H1 (cell line): Measurements from ENCODE around the gene PPM1M.

Experiments
- CBX5 ChIP-seq: fragments of 300-800, 300-1000 bp; sonication (generic); IDR thresholded peaks from 2 replicates; pipeline ENCODE4 v1.7.1; 2016; ENCODE audit warnings: antibody characterized with exemption, low read length, low read depth
- EP300 ChIP-seq, 2 experiments: IDR thresholded peaks; 1 replicate in 1 of 2; 2 replicates in 1 of 2; pipeline ENCODE4 v1.6.1; 2011 to 2012; ENCODE audit warnings: low read depth in 2 of 2, low read length in 2 of 2, mild to moderate bottlenecking in 2 of 2, borderline replicate concordance in 1 of 2, inconsistent platforms in 1 of 2, moderate library complexity in 1 of 2
- EZH2 ChIP-seq: fragments of 200-600 bp; sonication (generic); IDR thresholded peaks from 2 replicates; pipeline ENCODE4 v1.7.1; 2012; ENCODE audit warnings: low read depth, mild to moderate bottlenecking, moderate library complexity, low read length, inconsistent platforms; ENCODE audit not compliant: severe bottlenecking
- GTF2F1 ChIP-seq: IDR thresholded peaks from 2 replicates; pipeline ENCODE4 v1.6.1; 2012; ENCODE audit warnings: low read depth, low read length, improper control_type of control experiment, borderline replicate concordance
- MAFK ChIP-seq: IDR thresholded peaks from 2 replicates; pipeline ENCODE4 v1.6.1; 2012; ENCODE audit warnings: low read depth, mild to moderate bottlenecking, improper control_type of control experiment, low read length
- POLR2A ChIP-seq, 2 experiments: IDR thresholded peaks; 1 replicate in 1 of 2; 2 replicates in 1 of 2; pipeline ENCODE4 v1.6.1; 2011; ENCODE audit warnings: low read depth in 2 of 2, low read length in 2 of 2, mild to moderate bottlenecking in 2 of 2; ENCODE audit errors: control extremely low read depth in 1 of 2
- POLR2AphosphoS5 ChIP-seq: IDR thresholded peaks from 2 replicates; pipeline ENCODE4 v1.6.1; 2011; ENCODE audit warnings: low read depth, low read length
- SIN3A ChIP-seq, 2 experiments: IDR thresholded peaks in 1 of 2; conservative IDR thresholded peaks in 1 of 2; 2 replicates each; pipeline ENCODE4 v1.6.1; 2011 to 2012; ENCODE audit warnings: low read length in 2 of 2, improper control_type of control experiment in 1 of 2, low read depth in 1 of 2, mild to moderate bottlenecking in 1 of 2
- SIX5 ChIP-seq: IDR thresholded peaks from 2 replicates; pipeline ENCODE4 v1.6.1; 2011; ENCODE audit warnings: mild to moderate bottlenecking, low read depth, low read length
- SRF ChIP-seq: IDR thresholded peaks from 2 replicates; pipeline ENCODE4 v1.6.1; 2011; ENCODE audit warnings: mild to moderate bottlenecking, low read depth, low read length, moderate library complexity
- TAF1 ChIP-seq: IDR thresholded peaks from 2 replicates; pipeline ENCODE4 v1.6.1; 2011; ENCODE audit warnings: mild to moderate bottlenecking, low read depth, low read length
- TF ChIP-seq, protein P1 (sequence below), 3 experiments: IDR thresholded peaks; 1 replicate in 2 of 3; 2 replicates in 1 of 3; pipeline versions ENCODE4 v1.5.1 to v1.6.1; 2011; ENCODE audit warnings: low read length in 3 of 3, mild to moderate bottlenecking in 3 of 3, inconsistent platforms in 2 of 3, low read depth in 1 of 3, moderate library complexity in 1 of 3; ENCODE audit not compliant: insufficient read depth in 1 of 3; ENCODE audit errors: control extremely low read depth in 1 of 3
- TF ChIP-seq, protein P2 (sequence below): IDR thresholded peaks from 2 replicates; pipeline ENCODE4 v1.6.1; 2011; ENCODE audit warnings: low read length, improper control_type of control experiment

DNA sequence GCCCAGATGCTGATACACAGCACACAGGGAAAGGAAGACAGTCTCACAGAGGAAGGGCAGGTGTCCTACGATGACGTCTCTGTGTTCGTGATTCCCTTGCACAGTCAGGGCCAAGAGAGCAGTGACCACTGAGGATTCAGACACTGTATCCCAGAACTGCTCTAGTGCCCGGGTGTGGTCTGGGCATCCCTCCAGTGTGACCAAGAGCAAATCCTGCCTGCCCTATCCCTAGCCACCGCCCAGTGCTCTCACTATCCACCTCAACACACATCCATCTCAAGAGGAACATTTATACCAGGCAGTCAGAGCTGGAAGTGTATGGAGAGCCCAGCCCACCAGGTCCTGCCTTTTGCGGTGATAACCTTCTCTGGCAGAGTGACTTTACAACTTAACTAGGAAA is 4.1 kb downstream of the PPM1M start:
- TF ChIP-seq, protein P1, sequence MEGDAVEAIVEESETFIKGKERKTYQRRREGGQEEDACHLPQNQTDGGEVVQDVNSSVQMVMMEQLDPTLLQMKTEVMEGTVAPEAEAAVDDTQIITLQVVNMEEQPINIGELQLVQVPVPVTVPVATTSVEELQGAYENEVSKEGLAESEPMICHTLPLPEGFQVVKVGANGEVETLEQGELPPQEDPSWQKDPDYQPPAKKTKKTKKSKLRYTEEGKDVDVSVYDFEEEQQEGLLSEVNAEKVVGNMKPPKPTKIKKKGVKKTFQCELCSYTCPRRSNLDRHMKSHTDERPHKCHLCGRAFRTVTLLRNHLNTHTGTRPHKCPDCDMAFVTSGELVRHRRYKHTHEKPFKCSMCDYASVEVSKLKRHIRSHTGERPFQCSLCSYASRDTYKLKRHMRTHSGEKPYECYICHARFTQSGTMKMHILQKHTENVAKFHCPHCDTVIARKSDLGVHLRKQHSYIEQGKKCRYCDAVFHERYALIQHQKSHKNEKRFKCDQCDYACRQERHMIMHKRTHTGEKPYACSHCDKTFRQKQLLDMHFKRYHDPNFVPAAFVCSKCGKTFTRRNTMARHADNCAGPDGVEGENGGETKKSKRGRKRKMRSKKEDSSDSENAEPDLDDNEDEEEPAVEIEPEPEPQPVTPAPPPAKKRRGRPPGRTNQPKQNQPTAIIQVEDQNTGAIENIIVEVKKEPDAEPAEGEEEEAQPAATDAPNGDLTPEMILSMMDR (IDR thresholded peaks at IDR 0.05; ENCODE audit: control extremely low read depth in 1 of 3, insufficient read depth in 1 of 3, low read depth in 1 of 3, low read length in 3 of 3), result no peak
- TF ChIP-seq MAFK (no peak), SIX5 (no peak), GTF2F1 (no peak), SIN3A (conservative IDR thresholded peaks at IDR 0.05 in 1 of 2, IDR thresholded peaks at IDR 0.05 in 1 of 2; ENCODE audit: low read depth in 1 of 2, low read length in 2 of 2) (no peak), CBX5 (no peak), TAF1 (no peak), POLR2A (IDR thresholded peaks at IDR 0.05; ENCODE audit: control extremely low read depth in 1 of 2, low read depth in 2 of 2, low read length in 2 of 2) (no peak; a peak in 1 of 3 replicates), SRF (no peak), EP300 (IDR thresholded peaks at IDR 0.05; ENCODE audit: borderline replicate concordance in 1 of 2, low read depth in 2 of 2, low read length in 2 of 2) (no peak), EZH2 (no peak), POLR2AphosphoS5 (no peak)
- TF ChIP-seq, protein P2, sequence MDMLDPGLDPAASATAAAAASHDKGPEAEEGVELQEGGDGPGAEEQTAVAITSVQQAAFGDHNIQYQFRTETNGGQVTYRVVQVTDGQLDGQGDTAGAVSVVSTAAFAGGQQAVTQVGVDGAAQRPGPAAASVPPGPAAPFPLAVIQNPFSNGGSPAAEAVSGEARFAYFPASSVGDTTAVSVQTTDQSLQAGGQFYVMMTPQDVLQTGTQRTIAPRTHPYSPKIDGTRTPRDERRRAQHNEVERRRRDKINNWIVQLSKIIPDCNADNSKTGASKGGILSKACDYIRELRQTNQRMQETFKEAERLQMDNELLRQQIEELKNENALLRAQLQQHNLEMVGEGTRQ, result no peak
